ENCODE measurements around the gene SERAC1. TPM values are rescaled to one million over a fixed set of nuclear protein-coding genes. Genes with fewer than 3 reads are reported as not detected.
A peak's percentile ranks its signal among the peaks of the same experiment; 100 is the strongest.

The SERAC1 gene
- total RNA-seq, 4 donors from 2014 or later, result 4.7 to 9.6 (median 6.2) TPM

DNA sequence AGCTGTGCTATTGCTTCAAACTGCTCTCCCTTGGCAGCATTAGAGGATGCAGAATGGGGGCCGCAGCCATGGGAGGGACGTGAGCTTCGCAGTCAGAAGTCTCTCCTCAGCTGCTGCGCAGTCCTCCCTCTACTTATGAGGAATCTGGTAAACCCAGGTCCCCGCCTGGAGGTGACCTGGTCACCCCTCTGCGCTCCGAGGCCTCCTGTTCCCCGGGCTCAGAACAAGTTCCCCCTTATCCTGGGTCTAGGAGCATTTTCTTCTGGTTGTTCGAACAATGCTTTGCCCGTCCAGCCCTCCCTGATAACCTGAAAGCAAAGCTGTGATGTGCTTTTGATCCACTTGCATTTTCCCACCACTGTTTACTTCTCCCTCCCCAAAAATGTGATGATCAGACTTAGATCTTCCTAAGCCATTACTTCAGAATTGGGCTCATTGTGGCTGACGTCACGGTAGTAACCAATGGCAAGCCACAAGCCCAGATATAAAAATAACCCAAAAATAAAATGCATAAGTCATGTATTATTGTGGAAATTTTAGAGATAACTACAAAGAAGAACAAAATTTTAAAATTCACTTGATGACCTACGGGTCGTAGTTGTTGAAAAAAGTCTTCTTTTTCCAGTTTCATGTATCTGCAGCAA, 80.7 kb downstream of the SERAC1 start:
- H3K36me3 ChIP-seq, result peaks cover 0 to 26% (median 0%) of the 10 kb centered on the region in 3 donors
- H3K9me3 ChIP-seq, result no peaks in the 10 kb centered on the region
- no peak overlapping the region for H3K27ac ChIP-seq
- no peaks in the 10 kb centered on the region for H3K27me3 ChIP-seq
- TF ChIP-seq CTCF (IDR thresholded peaks at IDR 0.05), result no peak
- TF ChIP-seq EP300 (IDR thresholded peaks at IDR 0.05), result no peak
- TF ChIP-seq POLR2A (IDR thresholded peaks at IDR 0.05), result no peak
- no peak overlapping the region for H3K4me3 ChIP-seq
- no peaks in the 10 kb centered on the region for H3K4me1 ChIP-seq
- DNase-seq (ENCODE audit: low spot score in 2 of 2), result no peak
- 75 to 77% methylated on average over 14 of the region's 14 CpGs for WGBS, 2 donors

GRCh38 chr6:158086504-158087223, 81.4 kb downstream of the SERAC1 start:
- Histone ChIP-seq H3K27me3 (no peaks in the 10 kb centered on the region), H3K4me1 (no peaks in the 10 kb centered on the region), H3K4me3 (no peak overlapping the region), H3K36me3 (peaks cover 0 to 31% (median 0%) of the 10 kb centered on the region in 3 donors), H3K9me3 (no peaks in the 10 kb centered on the region), H3K27ac (no peak overlapping the region)
- DNase-seq (ENCODE audit: low spot score in 2 of 2), result no peak
- WGBS, 2 donors, result 73 to 76% methylated on average over 32 of the region's 32 CpGs
- TF ChIP-seq EP300 (IDR thresholded peaks at IDR 0.05) (peak in 1 of 2 donors; percentile 14), CTCF (IDR thresholded peaks at IDR 0.05) (no peak)

GRCh38 chr6:158086054-158086503, 82.0 kb downstream of the SERAC1 start:
- H3K9me3 ChIP-seq, result no peaks in the 10 kb centered on the region
- H3K27ac ChIP-seq, result no peak overlapping the region
- TF ChIP-seq EP300 (IDR thresholded peaks at IDR 0.05) (no peak), POLR2A (IDR thresholded peaks at IDR 0.05) (no peak), CTCF (IDR thresholded peaks at IDR 0.05) (no peak)
- 77 to 90% methylated on average over 2 of the region's 2 CpGs for WGBS, 2 donors
- no peak overlapping the region for H3K4me3 ChIP-seq
- no peaks in the 10 kb centered on the region for H3K27me3 ChIP-seq
- DNase-seq (ENCODE audit: low spot score in 2 of 2), result no peak
- no peaks in the 10 kb centered on the region for H3K4me1 ChIP-seq
- H3K36me3 ChIP-seq, result peaks cover 0 to 36% (median 0%) of the 10 kb centered on the region in 3 donors

GRCh38 chr6:158085261-158086053, 82.6 kb downstream of the SERAC1 start:
- Histone ChIP-seq H3K4me3 (no peak overlapping the region), H3K9me3 (no peaks in the 10 kb centered on the region), H3K36me3 (peaks cover 0 to 40% (median 0%) of the 10 kb centered on the region in 3 donors), H3K27ac (no peak overlapping the region), H3K4me1 (no peaks in the 10 kb centered on the region), H3K27me3 (no peaks in the 10 kb centered on the region)
- TF ChIP-seq POLR2A (IDR thresholded peaks at IDR 0.05), result no peak
- no peak for TF ChIP-seq EP300 (IDR thresholded peaks at IDR 0.05)
- no peak for TF ChIP-seq CTCF (IDR thresholded peaks at IDR 0.05)
- WGBS, 2 donors, result 87 to 91% methylated on average over 15 to 16 of the region's 21 CpGs
- no peak for DNase-seq (ENCODE audit: low spot score in 2 of 2)

Measured in tibial nerve (tissue), 4 donors.